Measurements from ENCODE around the gene SPIRE1. TPM values are rescaled to one million over a fixed set of nuclear protein-coding genes. Genes with fewer than 3 reads are reported as not detected.

Gene SPIRE1
- total RNA-seq, 4 donors from 2014 or later: 37.4 to 50.8 (median 43.0) TPM

- peaks cover 0 to 21% (median 5%) of the 10 kb centered on the region in 3 donors for H3K4me1 ChIP-seq
- H3K27ac ChIP-seq: no peak overlapping the region
- no peak overlapping the region for H3K4me3 ChIP-seq
- no peak for ATAC-seq
- WGBS, 2 donors (ENCODE audit: low coverage in 1 of 2): 88 to 98% methylated on average over 4 of the region's 4 CpGs
- H3K36me3 ChIP-seq: peaks cover 0 to 34% of the 10 kb centered on the region in 2 donors
- TF ChIP-seq EP300 (IDR thresholded peaks at IDR 0.05) (no peak), POLR2AphosphoS5 (IDR thresholded peaks at IDR 0.05) (no peak), CTCF (IDR thresholded peaks at IDR 0.05) (no peak), POLR2A (IDR thresholded peaks at IDR 0.05) (no peak)
- peaks cover 0 to 10% (median 0%) of the 10 kb centered on the region in 3 donors for H3K9me3 ChIP-seq
- H3K27me3 ChIP-seq: no peaks in the 10 kb centered on the region
Observed at GRCh38 chr18:12424252-12424651, 233.7 kb downstream of the SPIRE1 start.

- no peak overlapping the region for H3K4me3 ChIP-seq
- H3K36me3 ChIP-seq: peaks cover 0 to 30% of the 10 kb centered on the region in 2 donors
- peaks cover 0 to 21% (median 5%) of the 10 kb centered on the region in 3 donors for H3K4me1 ChIP-seq
- peaks cover 0 to 10% (median 0%) of the 10 kb centered on the region in 3 donors for H3K9me3 ChIP-seq
- no peaks in the 10 kb centered on the region for H3K27me3 ChIP-seq
- no peak overlapping the region for H3K27ac ChIP-seq
- WGBS, 2 donors (ENCODE audit: low coverage in 1 of 2): 50 to 100% methylated on average over 1 of the region's 5 CpGs
- no peak for ATAC-seq
- no peak for TF ChIP-seq CTCF (IDR thresholded peaks at IDR 0.05)
Observed at GRCh38 chr18:12423820-12424219, 234.1 kb downstream of the SPIRE1 start.

GRCh38 chr18:12423393-12423792 is 234.5 kb downstream of the SPIRE1 start:
- Histone ChIP-seq H3K9me3 (peaks cover 0 to 10% (median 0%) of the 10 kb centered on the region in 3 donors), H3K27me3 (no peaks in the 10 kb centered on the region), H3K27ac (no peak overlapping the region), H3K36me3 (peaks cover 0 to 27% of the 10 kb centered on the region in 2 donors), H3K4me3 (no peak overlapping the region), H3K4me1 (peaks cover 0 to 21% (median 5%) of the 10 kb centered on the region in 3 donors)
- 93% methylated on average over 5 of the region's 10 CpGs; no CpG with 5 or more reads in 1 of the 2 donors for WGBS, 2 donors (ENCODE audit: low coverage in 1 of 2)
- ATAC-seq: no peak
- TF ChIP-seq POLR2AphosphoS5 (IDR thresholded peaks at IDR 0.05): no peak
- TF ChIP-seq POLR2A (IDR thresholded peaks at IDR 0.05): no peak
- TF ChIP-seq EP300 (IDR thresholded peaks at IDR 0.05): no peak
- TF ChIP-seq CTCF (IDR thresholded peaks at IDR 0.05): no peak

GRCh38 chr18:12422936-12423335 is 235.0 kb downstream of the SPIRE1 start:
- Histone ChIP-seq H3K4me3 (no peak overlapping the region), H3K9me3 (peaks cover 0 to 10% (median 0%) of the 10 kb centered on the region in 3 donors), H3K36me3 (peaks cover 0 to 22% of the 10 kb centered on the region in 2 donors), H3K4me1 (peaks cover 0 to 21% (median 5%) of the 10 kb centered on the region in 3 donors), H3K27me3 (no peaks in the 10 kb centered on the region), H3K27ac (no peak overlapping the region)
- ATAC-seq: no peak
- TF ChIP-seq POLR2AphosphoS5 (IDR thresholded peaks at IDR 0.05) (no peak), CTCF (IDR thresholded peaks at IDR 0.05) (no peak), POLR2A (IDR thresholded peaks at IDR 0.05) (no peak), EP300 (IDR thresholded peaks at IDR 0.05) (no peak)
- 87 to 100% methylated on average over 1 to 3 of the region's 9 CpGs for WGBS, 2 donors (ENCODE audit: low coverage in 1 of 2)

GRCh38 chr18:12421732-12422131 is 236.2 kb downstream of the SPIRE1 start:
- Histone ChIP-seq H3K9me3 (no peaks in the 10 kb centered on the region), H3K4me1 (peaks cover 0 to 21% (median 5%) of the 10 kb centered on the region in 3 donors), H3K36me3 (peaks cover 0 to 10% of the 10 kb centered on the region in 2 donors), H3K27me3 (no peaks in the 10 kb centered on the region), H3K27ac (no peak overlapping the region), H3K4me3 (no peak overlapping the region)
- WGBS, 2 donors (ENCODE audit: low coverage in 1 of 2): 60 to 80% methylated on average over 2 to 5 of the region's 5 CpGs
- TF ChIP-seq CTCF (IDR thresholded peaks at IDR 0.05): no peak
- TF ChIP-seq POLR2AphosphoS5 (IDR thresholded peaks at IDR 0.05): no peak
- TF ChIP-seq EP300 (IDR thresholded peaks at IDR 0.05): no peak
- TF ChIP-seq POLR2A (IDR thresholded peaks at IDR 0.05): no peak
- ATAC-seq: no peak
